GM10248 (cell line): ENCODE results near the gene ARSD.
"Not testable (repeated sequence)": the region's sequence is repeated elsewhere in the genome, so short reads cannot be mapped to it uniquely, and the experiment has no call there.

Experiments used
- CTCF ChIA-PET: fragments of 300-600 bp; sonication (Branson Sonifier 250); formaldehyde crosslinking; extraction: SDS; loops from one replicate; lab custom pipeline; 2021; ENCODE audit warnings: antibody characterized with exemption; lab: Yijun Ruan, JAX
- POLR2A ChIA-PET: fragments of 350-650 bp; sonication (Branson Sonifier 250); formaldehyde crosslinking; extraction: SDS; loops from one replicate; lab custom pipeline; 2020; ENCODE audit warnings: antibody characterized with exemption; lab: Yijun Ruan, JAX
- DNase-seq: peaks from one replicate; pipeline ENCODE4 v3.0.0; 2012; ENCODE audit errors: extremely low spot score
- TF ChIP-seq, protein P1 (sequence below): IDR thresholded peaks from 2 replicates; pipeline ENCODE4 v1.5.1; 2012; ENCODE audit warnings: mild to moderate bottlenecking, low read depth; ENCODE audit errors: extremely low read depth, missing control alignments, control extremely low read depth

The ARSD gene

DNA sequence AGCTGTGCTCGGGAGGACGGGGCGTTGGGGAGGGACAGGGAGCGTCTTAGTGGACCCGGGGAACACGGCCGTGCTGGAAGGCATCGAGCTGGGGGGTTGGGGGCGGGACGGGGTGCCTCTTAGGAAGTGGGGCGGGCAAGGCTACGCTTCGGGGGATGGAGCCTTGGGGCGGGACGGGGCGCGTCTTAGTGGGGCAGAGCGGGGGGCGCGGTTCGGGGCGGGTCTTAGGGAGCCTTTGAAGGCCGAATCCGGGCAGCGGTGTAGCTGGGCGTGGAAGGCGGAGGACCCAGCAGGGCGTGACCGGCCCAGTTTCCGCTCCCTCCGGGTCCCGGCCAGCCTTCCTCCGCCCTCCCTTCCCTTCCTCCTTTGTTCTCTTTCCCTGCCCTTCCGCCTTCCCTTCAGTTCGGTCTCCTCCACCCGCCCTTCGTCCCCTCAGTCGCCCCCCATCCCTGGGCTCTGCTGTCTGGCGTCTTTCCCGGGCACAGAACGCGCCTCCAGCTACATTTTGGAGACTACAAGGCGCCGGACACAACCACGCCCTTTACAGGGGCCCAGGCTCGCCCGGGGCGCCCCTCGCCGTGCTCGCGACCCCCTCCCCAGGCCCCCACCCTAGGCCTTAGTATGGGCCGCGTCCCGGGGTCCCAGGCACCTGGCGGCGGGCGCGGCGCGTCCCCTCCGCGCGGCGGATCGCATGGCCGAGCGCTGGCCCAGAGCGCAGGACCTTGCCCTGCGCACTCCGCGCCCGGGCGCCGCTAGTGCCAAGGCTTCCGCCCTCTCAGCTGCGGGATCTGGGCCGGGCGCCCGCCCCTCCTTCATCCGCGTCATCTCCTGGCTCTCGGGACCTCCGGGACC is at the start of gene ARSD:
ARSD (minus strand) TSS at position 757 of the 852 bp plus-strand sequence; CDS start at position 693, 64 bp downstream.
- DNase-seq: no peak
- ChIA-PET CTCF (no interaction called here), POLR2A (no interaction called here)
- TF ChIP-seq, protein P1, sequence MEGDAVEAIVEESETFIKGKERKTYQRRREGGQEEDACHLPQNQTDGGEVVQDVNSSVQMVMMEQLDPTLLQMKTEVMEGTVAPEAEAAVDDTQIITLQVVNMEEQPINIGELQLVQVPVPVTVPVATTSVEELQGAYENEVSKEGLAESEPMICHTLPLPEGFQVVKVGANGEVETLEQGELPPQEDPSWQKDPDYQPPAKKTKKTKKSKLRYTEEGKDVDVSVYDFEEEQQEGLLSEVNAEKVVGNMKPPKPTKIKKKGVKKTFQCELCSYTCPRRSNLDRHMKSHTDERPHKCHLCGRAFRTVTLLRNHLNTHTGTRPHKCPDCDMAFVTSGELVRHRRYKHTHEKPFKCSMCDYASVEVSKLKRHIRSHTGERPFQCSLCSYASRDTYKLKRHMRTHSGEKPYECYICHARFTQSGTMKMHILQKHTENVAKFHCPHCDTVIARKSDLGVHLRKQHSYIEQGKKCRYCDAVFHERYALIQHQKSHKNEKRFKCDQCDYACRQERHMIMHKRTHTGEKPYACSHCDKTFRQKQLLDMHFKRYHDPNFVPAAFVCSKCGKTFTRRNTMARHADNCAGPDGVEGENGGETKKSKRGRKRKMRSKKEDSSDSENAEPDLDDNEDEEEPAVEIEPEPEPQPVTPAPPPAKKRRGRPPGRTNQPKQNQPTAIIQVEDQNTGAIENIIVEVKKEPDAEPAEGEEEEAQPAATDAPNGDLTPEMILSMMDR: no peak

DNA sequence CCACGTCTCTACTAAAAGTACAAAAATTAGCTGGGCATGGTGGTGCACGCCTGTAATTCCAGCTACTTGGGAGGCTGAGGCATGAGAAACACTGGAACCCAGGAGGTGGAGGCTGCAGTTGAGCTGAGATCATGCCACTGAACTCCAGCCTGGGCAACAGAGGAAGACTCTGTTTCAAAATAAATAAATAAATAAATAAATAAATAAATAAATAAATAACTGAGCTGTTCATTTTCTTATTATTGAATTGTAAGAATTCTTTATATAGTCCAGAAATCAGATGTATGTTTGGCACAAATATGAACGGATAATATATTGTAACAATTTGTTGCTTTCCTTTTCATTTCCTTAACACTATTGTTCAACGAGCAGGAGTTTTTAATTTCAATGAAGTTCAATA is 49.5 kb upstream of the ARSD start:
- POLR2A ChIA-PET, CTCF ChIA-PET, DNase-seq: not testable (repeated sequence)

DNA sequence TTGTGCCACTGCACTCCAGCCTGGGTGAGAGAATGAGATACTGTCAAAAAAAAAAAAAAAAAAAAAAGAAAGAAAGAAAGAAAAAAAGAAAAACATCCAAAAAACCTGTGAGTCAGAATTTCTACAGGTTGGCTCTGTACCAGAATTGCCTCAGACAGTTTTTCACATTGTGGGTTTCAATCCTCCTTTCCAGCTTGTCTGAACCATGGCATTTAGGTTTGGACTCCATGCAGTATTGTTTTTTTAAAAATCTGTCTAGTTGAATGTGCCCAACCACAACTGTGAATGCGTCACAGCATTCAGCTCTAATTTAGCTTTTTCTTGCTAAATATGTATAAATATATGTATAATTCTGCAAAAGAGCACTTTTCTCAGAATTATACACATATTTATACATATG is 45.8 kb upstream of the ARSD start:
- TF ChIP-seq, protein P1: no peak
- DNase-seq: no peak
- CTCF ChIA-PET: no interaction called here
- POLR2A ChIA-PET: no interaction called here

GRCh38 chrX:2972391-2972790 is 43.3 kb upstream of the ARSD start:
- DNase-seq: no peak
- CTCF ChIA-PET: no interaction called here
- POLR2A ChIA-PET: no interaction called here
- TF ChIP-seq, protein P1: no peak

GRCh38 chrX:2969021-2969420 is 39.9 kb upstream of the ARSD start:
- TF ChIP-seq, protein P1: no peak
- POLR2A ChIA-PET: no interaction called here
- DNase-seq: no peak
- CTCF ChIA-PET: no interaction called here

GRCh38 chrX:2967998-2968909 is 39.1 kb upstream of the ARSD start:
- ChIA-PET POLR2A (no interaction called here), CTCF (no interaction called here)
- TF ChIP-seq, protein P1: no peak
- DNase-seq: no peak

DNA sequence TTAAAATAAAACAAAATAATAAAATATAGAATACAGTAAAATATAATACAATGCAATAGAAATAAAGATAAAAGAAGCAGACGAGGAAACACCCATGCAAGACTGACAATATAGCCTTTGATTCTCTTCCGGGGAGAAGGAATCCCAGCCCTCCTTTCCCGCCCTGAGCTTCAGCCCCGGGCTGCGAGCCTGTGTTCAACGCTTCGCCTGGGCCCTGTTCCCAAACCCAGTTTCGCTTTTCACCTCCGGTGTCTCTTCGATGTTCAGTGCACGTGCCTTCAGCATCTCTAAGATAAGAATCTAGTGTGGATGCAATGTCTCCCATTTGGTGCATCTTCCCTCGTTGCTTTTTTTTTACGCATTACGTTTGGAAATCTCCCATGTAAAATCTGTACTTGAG is 38.4 kb upstream of the ARSD start:
- CTCF ChIA-PET: no interaction called here
- POLR2A ChIA-PET: no interaction called here
- TF ChIP-seq, protein P1: no peak
- DNase-seq: no peak
